MM.1S (cell line): ENCODE results near the gene METAP2.

Experiments
- DNase-seq: peaks from one replicate; pipeline ENCODE4 v3.0.0-alpha.2; 2015
- H2AFZ ChIP-seq: fragments of 300-600 bp; sonication (generic); 2 replicates; pipeline ENCODE4 v1.6.0; 2016; ENCODE audit warnings: antibody characterized with exemption, low read length
- H3F3A ChIP-seq: fragments of 300-600 bp; sonication (generic); 2 replicates; pipeline ENCODE4 v1.6.1; 2016; ENCODE audit warnings: mild to moderate bottlenecking, antibody characterized with exemption, low read length, moderate library complexity, mixed read lengths; ENCODE audit not compliant: insufficient read depth
- H3K27ac ChIP-seq: fragments of 300-600 bp; sonication (generic); 2 replicates; pipeline ENCODE4 v1.5.1; 2016; ENCODE audit warnings: mild to moderate bottlenecking, low read length
- H3K27me3 ChIP-seq: fragments of 300-600 bp; sonication (generic); replicated peaks from 2 replicates; pipeline ENCODE4 v1.6.0; 2016; ENCODE audit warnings: low read length; ENCODE audit not compliant: insufficient read depth
- H3K36me3 ChIP-seq: fragments of 300-600 bp; sonication (generic); replicated peaks from 2 replicates; pipeline ENCODE4 v1.6.1; 2016; ENCODE audit warnings: mild to moderate bottlenecking, low read length, mixed read lengths; ENCODE audit not compliant: insufficient read depth
- H3K4me1 ChIP-seq: fragments of 300-600 bp; sonication (generic); 2 replicates; pipeline ENCODE4 v1.6.1; 2016; ENCODE audit warnings: low read length, mixed read lengths
- H3K4me2 ChIP-seq: fragments of 300-600 bp; sonication (generic); 2 replicates; pipeline ENCODE4 v1.6.0; 2016; ENCODE audit warnings: low read depth, low read length
- H3K4me3 ChIP-seq: fragments of 300-600 bp; sonication (generic); 2 replicates; pipeline ENCODE4 v1.5.1; 2016; ENCODE audit warnings: low read length, mixed read lengths
- H3K79me2 ChIP-seq: fragments of 300-600 bp; sonication (generic); 2 replicates; pipeline ENCODE4 v1.6.1; 2016; ENCODE audit warnings: mixed run types, low read length, mixed read lengths
- H3K9ac ChIP-seq: fragments of 300-600 bp; sonication (generic); 2 replicates; pipeline ENCODE4 v1.6.1; 2016; ENCODE audit warnings: low read length, mixed read lengths
- H3K9me2 ChIP-seq: fragments of 300-600 bp; sonication (generic); replicated peaks from 2 replicates; pipeline ENCODE4 v1.6.1; 2016; ENCODE audit warnings: mild to moderate bottlenecking, low read length, mixed read lengths; ENCODE audit not compliant: insufficient read depth
- H3K9me3 ChIP-seq: fragments of 300-600 bp; sonication (generic); replicated peaks from 2 replicates; pipeline ENCODE4 v1.6.1; 2016; ENCODE audit warnings: mild to moderate bottlenecking, low read length, mixed read lengths; ENCODE audit not compliant: insufficient read depth
- H4K20me1 ChIP-seq: fragments of 300-600 bp; sonication (generic); 2 replicates; pipeline ENCODE4 v1.6.1; 2016; ENCODE audit warnings: mild to moderate bottlenecking, low read length, moderate library complexity, mixed read lengths; ENCODE audit not compliant: insufficient read depth
- EZH2 ChIP-seq: fragments of 300-600 bp; sonication (generic); optimal IDR thresholded peaks from 2 replicates; pipeline ENCODE3; 2017; ENCODE audit warnings: low read depth, mild to moderate bottlenecking, antibody characterized with exemption, low read length, mixed read lengths
- EZH2phosphoT487 ChIP-seq: fragments of 300-600 bp; sonication (generic); IDR thresholded peaks from 2 replicates; pipeline ENCODE4 v1.6.1; 2018; ENCODE audit warnings: antibody characterized with exemption, low read length
- TF ChIP-seq, protein P1 (sequence below): fragments of 300-600 bp; sonication (generic); IDR thresholded peaks from 2 replicates; pipeline ENCODE4 v1.5.1; 2016; ENCODE audit warnings: antibody characterized with exemption, low read length, mixed read lengths

The METAP2 gene

DNA sequence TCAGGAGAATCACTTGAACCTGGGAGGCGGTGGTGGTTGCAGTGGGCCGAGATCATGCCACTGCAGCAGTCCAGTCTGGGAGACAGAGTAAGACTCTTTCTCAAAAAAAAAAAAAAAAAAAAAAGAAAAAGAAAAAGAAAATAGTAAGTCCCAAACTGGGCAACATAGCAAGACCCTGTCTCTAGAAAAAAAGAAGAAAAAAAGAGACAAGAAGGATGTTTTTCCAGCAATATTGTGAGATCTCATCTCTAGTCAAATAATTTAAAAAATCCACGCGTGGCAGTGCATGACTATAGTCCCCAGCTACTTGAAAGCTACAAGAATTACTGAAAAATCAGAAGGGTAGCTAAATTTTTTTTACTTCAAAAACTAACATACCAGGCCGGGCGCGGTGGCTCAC, 69.4 kb downstream of the METAP2 start:
- Histone ChIP-seq H3K4me2 (no peak overlapping the region), H3F3A (no peaks in the 10 kb centered on the region), H3K36me3 (no peaks in the 10 kb centered on the region), H3K9me3 (no peaks in the 10 kb centered on the region), H3K79me2 (no peaks in the 10 kb centered on the region), H2AFZ (no peak overlapping the region), H3K9ac (no peak overlapping the region), H4K20me1 (no peaks in the 10 kb centered on the region), H3K4me3 (no peak overlapping the region), H3K9me2 (no peaks in the 10 kb centered on the region), H3K27me3 (0 out of 2 replicates have a peak, but pooled peaks cover 3% of the 10 kb centered on the region), H3K4me1 (no peaks in the 10 kb centered on the region), H3K27ac (no peak overlapping the region)
- no peak for DNase-seq
- no peak for TF ChIP-seq EZH2phosphoT487
- no peak for TF ChIP-seq EZH2
- TF ChIP-seq, protein P1, sequence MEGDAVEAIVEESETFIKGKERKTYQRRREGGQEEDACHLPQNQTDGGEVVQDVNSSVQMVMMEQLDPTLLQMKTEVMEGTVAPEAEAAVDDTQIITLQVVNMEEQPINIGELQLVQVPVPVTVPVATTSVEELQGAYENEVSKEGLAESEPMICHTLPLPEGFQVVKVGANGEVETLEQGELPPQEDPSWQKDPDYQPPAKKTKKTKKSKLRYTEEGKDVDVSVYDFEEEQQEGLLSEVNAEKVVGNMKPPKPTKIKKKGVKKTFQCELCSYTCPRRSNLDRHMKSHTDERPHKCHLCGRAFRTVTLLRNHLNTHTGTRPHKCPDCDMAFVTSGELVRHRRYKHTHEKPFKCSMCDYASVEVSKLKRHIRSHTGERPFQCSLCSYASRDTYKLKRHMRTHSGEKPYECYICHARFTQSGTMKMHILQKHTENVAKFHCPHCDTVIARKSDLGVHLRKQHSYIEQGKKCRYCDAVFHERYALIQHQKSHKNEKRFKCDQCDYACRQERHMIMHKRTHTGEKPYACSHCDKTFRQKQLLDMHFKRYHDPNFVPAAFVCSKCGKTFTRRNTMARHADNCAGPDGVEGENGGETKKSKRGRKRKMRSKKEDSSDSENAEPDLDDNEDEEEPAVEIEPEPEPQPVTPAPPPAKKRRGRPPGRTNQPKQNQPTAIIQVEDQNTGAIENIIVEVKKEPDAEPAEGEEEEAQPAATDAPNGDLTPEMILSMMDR = no peak

DNA sequence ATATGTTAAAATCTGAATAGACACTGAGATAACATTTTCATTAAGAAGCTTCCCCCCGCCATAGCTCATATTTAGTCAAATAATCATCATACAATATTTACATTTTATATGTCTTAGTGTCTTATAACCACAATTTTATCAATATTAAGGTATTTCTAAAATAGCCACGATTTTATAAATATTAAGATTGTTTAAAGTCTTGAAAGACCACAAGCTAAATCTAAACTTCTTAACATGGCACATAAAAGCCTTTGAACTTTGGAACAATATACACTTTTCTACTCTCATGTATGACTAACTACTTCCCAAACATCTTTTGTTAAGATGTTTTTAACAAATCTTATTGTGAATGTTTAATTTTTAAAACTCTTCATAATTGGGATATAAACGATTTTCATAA, 70.8 kb downstream of the METAP2 start:
- TF ChIP-seq EZH2 (no peak), EZH2phosphoT487 (no peak)
- TF ChIP-seq, protein P1 = no peak

DNA sequence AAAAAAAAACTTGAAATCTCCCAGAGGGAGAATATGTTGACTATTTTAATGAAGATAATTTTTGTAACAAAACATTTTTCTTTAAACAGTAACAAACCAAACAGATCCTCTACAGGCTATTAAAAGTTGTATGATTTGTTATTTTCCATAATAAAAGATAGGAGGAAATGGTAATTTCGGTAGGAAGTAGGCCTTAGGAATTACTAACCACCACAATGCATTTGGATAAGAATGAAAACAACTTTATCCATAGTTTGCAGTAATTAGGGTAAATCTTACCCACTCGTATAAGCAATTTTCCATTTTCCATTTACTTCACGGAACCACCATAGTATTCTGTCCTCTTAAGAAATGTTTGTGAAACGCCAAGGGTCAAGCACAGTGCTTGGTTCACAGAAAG, 71.4 kb downstream of the METAP2 start:
- Histone ChIP-seq H3K27me3 (0 out of 2 replicates have a peak, but pooled peaks cover 3% of the 10 kb centered on the region), H3K27ac (no peak overlapping the region), H3K36me3 (no peaks in the 10 kb centered on the region), H3K9me3 (no peaks in the 10 kb centered on the region), H2AFZ (no peak overlapping the region), H3K4me3 (no peak overlapping the region), H3K4me1 (no peaks in the 10 kb centered on the region), H3K9ac (no peak overlapping the region), H4K20me1 (no peaks in the 10 kb centered on the region), H3K9me2 (no peaks in the 10 kb centered on the region), H3F3A (no peaks in the 10 kb centered on the region), H3K79me2 (no peaks in the 10 kb centered on the region), H3K4me2 (no peak overlapping the region)
- no peak for DNase-seq
- TF ChIP-seq, protein P1 = no peak
- no peak for TF ChIP-seq EZH2

More for the DNA sequence above, 70.8 kb downstream of the METAP2 start:
- H3K4me2 ChIP-seq = no peak overlapping the region
- H3K9me3 ChIP-seq = no peaks in the 10 kb centered on the region
- no peaks in the 10 kb centered on the region for H3K36me3 ChIP-seq
- no peaks in the 10 kb centered on the region for H3K79me2 ChIP-seq
- H3K9ac ChIP-seq = no peak overlapping the region
- no peak overlapping the region for H3K4me3 ChIP-seq
- no peaks in the 10 kb centered on the region for H3F3A ChIP-seq
- no peak for DNase-seq
- H4K20me1 ChIP-seq = no peaks in the 10 kb centered on the region
- H3K9me2 ChIP-seq = no peaks in the 10 kb centered on the region
- no peak overlapping the region for H3K27ac ChIP-seq
- H3K4me1 ChIP-seq = no peaks in the 10 kb centered on the region
- H3K27me3 ChIP-seq = 0 out of 2 replicates have a peak, but pooled peaks cover 3% of the 10 kb centered on the region
- H2AFZ ChIP-seq = no peak overlapping the region
